ENCODE results near the gene RPS21.

Gene RPS21

DNA sequence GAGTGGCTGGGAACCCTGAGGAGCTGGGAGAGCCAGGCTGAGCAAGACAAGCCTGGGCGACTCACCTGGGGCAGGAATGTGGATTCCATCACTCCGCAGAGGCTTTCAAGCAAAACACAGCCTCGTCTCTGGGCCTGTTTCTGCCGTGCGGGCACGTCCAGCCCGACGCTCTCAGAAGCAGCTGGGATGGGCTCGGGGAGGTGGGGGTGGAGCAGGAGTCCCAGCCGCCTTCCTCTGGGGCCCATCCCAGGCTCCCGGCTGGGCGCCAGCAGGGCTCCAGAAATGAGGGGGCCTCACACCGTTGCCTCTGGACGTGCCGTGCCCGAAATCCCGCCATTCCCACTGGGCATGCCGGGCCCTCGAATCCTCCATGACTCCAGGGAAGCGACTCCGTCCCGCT, 8.7 kb upstream of the RPS21 start (continued):
- TF ChIP-seq TCF4 (CRISPR knock-in tag; IDR thresholded peaks at IDR 0.05; ENCODE audit: borderline replicate concordance) = no peak
- no peak for TF ChIP-seq CSDC2 (CRISPR knock-in tag; IDR thresholded peaks at IDR 0.05)
- TF ChIP-seq ZNF565 (CRISPR knock-in tag; conservative IDR thresholded peaks at IDR 0.05; ENCODE audit: low read depth) = no peak
- no peak for TF ChIP-seq RARB (CRISPR knock-in tag; IDR thresholded peaks at IDR 0.05)
- TF ChIP-seq ZC3H10 (CRISPR knock-in tag; IDR thresholded peaks at IDR 0.05) = no peak

DNA sequence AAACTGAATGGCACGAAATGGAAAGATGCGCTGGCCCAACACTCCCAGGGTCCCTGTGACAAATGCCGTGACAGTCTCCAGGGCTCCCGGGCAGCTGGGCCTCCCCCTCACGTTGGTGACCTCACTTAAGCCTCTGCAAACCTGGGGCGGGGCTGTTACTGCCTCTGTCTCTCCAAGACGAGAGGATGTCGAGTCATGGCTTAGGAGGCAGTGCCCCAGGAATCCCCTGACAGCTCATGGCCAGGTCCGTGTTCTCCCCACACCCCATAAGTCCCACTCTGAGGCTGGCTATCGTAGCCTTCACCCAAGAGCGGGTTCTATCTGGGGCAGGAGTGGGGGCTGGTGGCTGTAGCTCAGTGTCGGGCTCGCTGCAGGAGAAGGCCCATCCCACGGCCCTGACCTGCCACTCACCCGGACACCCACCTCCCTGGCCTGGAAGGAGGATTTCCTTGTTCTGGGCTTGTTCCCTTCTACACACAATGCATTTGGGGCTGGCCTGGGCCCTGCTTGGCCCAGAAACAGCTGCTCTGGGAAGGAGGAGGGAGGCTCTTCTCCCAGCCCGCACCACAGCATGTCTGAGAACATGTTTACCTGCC, 5.6 kb upstream of the RPS21 start:
- ATAC-seq = peak; percentile 14; the same call in 2 of the 3 replicates
- TF ChIP-seq TOX (CRISPR knock-in tag; IDR thresholded peaks at IDR 0.05; ENCODE audit: borderline replicate concordance) = no peak
- TF ChIP-seq ZNF565 (CRISPR knock-in tag; conservative IDR thresholded peaks at IDR 0.05; ENCODE audit: low read depth) = no peak
- TF ChIP-seq, protein P1, sequence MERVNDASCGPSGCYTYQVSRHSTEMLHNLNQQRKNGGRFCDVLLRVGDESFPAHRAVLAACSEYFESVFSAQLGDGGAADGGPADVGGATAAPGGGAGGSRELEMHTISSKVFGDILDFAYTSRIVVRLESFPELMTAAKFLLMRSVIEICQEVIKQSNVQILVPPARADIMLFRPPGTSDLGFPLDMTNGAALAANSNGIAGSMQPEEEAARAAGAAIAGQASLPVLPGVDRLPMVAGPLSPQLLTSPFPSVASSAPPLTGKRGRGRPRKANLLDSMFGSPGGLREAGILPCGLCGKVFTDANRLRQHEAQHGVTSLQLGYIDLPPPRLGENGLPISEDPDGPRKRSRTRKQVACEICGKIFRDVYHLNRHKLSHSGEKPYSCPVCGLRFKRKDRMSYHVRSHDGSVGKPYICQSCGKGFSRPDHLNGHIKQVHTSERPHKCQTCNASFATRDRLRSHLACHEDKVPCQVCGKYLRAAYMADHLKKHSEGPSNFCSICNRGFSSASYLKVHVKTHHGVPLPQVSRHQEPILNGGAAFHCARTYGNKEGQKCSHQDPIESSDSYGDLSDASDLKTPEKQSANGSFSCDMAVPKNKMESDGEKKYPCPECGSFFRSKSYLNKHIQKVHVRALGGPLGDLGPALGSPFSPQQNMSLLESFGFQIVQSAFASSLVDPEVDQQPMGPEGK (CRISPR knock-in tag; IDR thresholded peaks at IDR 0.05; ENCODE audit: borderline replicate concordance) = no peak
- no peak for TF ChIP-seq ISL1 (CRISPR knock-in tag; IDR thresholded peaks at IDR 0.05)
- no peak for TF ChIP-seq OSR1 (CRISPR knock-in tag; IDR thresholded peaks at IDR 0.05)
- TF ChIP-seq ZFP30 (CRISPR knock-in tag; IDR thresholded peaks at IDR 0.05) = no peak
- TF ChIP-seq TCF4 (CRISPR knock-in tag; IDR thresholded peaks at IDR 0.05; ENCODE audit: borderline replicate concordance) = no peak
- no peak for TF ChIP-seq RARB (CRISPR knock-in tag; IDR thresholded peaks at IDR 0.05)
- TF ChIP-seq BACH2 (CRISPR knock-in tag; IDR thresholded peaks at IDR 0.05; ENCODE audit: borderline replicate concordance) = no peak
- TF ChIP-seq, protein P2, sequence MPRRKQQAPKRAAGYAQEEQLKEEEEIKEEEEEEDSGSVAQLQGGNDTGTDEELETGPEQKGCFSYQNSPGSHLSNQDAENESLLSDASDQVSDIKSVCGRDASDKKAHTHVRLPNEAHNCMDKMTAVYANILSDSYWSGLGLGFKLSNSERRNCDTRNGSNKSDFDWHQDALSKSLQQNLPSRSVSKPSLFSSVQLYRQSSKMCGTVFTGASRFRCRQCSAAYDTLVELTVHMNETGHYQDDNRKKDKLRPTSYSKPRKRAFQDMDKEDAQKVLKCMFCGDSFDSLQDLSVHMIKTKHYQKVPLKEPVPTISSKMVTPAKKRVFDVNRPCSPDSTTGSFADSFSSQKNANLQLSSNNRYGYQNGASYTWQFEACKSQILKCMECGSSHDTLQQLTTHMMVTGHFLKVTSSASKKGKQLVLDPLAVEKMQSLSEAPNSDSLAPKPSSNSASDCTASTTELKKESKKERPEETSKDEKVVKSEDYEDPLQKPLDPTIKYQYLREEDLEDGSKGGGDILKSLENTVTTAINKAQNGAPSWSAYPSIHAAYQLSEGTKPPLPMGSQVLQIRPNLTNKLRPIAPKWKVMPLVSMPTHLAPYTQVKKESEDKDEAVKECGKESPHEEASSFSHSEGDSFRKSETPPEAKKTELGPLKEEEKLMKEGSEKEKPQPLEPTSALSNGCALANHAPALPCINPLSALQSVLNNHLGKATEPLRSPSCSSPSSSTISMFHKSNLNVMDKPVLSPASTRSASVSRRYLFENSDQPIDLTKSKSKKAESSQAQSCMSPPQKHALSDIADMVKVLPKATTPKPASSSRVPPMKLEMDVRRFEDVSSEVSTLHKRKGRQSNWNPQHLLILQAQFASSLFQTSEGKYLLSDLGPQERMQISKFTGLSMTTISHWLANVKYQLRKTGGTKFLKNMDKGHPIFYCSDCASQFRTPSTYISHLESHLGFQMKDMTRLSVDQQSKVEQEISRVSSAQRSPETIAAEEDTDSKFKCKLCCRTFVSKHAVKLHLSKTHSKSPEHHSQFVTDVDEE (CRISPR knock-in tag; IDR thresholded peaks at IDR 0.05) = no peak
- no peak for TF ChIP-seq CSDC2 (CRISPR knock-in tag; IDR thresholded peaks at IDR 0.05)
- no peak for TF ChIP-seq ARNTL (CRISPR knock-in tag; IDR thresholded peaks at IDR 0.05; ENCODE audit: borderline replicate concordance, low read depth)
- TF ChIP-seq ZFP3 (CRISPR knock-in tag; IDR thresholded peaks at IDR 0.05) = no peak
- TF ChIP-seq, protein P3, sequence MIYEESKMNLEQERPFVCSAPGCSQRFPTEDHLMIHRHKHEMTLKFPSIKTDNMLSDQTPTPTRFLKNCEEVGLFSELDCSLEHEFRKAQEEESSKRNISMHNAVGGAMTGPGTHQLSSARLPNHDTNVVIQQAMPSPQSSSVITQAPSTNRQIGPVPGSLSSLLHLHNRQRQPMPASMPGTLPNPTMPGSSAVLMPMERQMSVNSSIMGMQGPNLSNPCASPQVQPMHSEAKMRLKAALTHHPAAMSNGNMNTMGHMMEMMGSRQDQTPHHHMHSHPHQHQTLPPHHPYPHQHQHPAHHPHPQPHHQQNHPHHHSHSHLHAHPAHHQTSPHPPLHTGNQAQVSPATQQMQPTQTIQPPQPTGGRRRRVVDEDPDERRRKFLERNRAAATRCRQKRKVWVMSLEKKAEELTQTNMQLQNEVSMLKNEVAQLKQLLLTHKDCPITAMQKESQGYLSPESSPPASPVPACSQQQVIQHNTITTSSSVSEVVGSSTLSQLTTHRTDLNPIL (CRISPR knock-in tag; IDR thresholded peaks at IDR 0.05; ENCODE audit: low read depth) = no peak
- no peak for TF ChIP-seq ZC3H10 (CRISPR knock-in tag; IDR thresholded peaks at IDR 0.05)
- no peak for TF ChIP-seq ESRRG (CRISPR knock-in tag; IDR thresholded peaks at IDR 0.05)
- TF ChIP-seq, protein P4, sequence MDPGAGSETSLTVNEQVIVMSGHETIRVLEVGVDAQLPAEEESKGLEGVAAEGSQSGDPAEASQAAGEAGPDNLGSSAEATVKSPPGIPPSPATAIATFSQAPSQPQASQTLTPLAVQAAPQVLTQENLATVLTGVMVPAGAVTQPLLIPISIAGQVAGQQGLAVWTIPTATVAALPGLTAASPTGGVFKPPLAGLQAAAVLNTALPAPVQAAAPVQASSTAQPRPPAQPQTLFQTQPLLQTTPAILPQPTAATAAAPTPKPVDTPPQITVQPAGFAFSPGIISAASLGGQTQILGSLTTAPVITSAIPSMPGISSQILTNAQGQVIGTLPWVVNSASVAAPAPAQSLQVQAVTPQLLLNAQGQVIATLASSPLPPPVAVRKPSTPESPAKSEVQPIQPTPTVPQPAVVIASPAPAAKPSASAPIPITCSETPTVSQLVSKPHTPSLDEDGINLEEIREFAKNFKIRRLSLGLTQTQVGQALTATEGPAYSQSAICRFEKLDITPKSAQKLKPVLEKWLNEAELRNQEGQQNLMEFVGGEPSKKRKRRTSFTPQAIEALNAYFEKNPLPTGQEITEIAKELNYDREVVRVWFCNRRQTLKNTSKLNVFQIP (CRISPR knock-in tag; IDR thresholded peaks at IDR 0.05; ENCODE audit: borderline replicate concordance, low read depth) = no peak
- no peak for TF ChIP-seq ZNF70 (CRISPR knock-in tag; IDR thresholded peaks at IDR 0.05)

DNA sequence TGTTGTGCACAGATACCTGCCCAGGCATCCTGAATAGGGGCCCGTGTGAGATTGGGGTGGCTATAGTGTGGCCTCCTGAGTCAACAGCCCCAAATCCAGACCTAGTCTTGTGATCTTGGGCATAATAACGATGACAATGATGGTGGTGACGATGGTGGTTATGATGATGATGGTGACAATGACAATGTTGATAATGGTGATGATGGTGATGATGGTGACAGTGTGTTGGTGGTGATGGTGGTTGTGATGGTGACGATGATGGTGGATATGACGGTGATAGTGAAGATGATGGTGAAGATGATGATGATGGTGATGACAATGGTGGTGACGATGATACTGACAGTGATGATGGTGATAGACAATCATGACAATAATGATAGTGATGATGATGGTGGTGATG, 5.1 kb upstream of the RPS21 start:
- TF ChIP-seq ZFP3 (CRISPR knock-in tag; IDR thresholded peaks at IDR 0.05) = no peak
- TF ChIP-seq, protein P3 (CRISPR knock-in tag; IDR thresholded peaks at IDR 0.05; ENCODE audit: low read depth) = no peak
- no peak for TF ChIP-seq CSDC2 (CRISPR knock-in tag; IDR thresholded peaks at IDR 0.05)
- TF ChIP-seq ZNF8 (CRISPR knock-in tag; IDR thresholded peaks at IDR 0.05) = no peak
- no peak for TF ChIP-seq GLIS3 (CRISPR knock-in tag; IDR thresholded peaks at IDR 0.05)
- TF ChIP-seq TOX (CRISPR knock-in tag; IDR thresholded peaks at IDR 0.05; ENCODE audit: borderline replicate concordance) = no peak
- TF ChIP-seq ZNF70 (CRISPR knock-in tag; IDR thresholded peaks at IDR 0.05) = no peak
- TF ChIP-seq ZFP30 (CRISPR knock-in tag; IDR thresholded peaks at IDR 0.05) = no peak
- TF ChIP-seq, protein P5, sequence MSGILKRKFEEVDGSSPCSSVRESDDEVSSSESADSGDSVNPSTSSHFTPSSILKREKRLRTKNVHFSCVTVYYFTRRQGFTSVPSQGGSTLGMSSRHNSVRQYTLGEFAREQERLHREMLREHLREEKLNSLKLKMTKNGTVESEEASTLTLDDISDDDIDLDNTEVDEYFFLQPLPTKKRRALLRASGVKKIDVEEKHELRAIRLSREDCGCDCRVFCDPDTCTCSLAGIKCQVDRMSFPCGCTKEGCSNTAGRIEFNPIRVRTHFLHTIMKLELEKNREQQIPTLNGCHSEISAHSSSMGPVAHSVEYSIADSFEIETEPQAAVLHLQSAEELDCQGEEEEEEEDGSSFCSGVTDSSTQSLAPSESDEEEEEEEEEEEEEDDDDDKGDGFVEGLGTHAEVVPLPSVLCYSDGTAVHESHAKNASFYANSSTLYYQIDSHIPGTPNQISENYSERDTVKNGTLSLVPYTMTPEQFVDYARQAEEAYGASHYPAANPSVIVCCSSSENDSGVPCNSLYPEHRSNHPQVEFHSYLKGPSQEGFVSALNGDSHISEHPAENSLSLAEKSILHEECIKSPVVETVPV (CRISPR knock-in tag; IDR thresholded peaks at IDR 0.05) = no peak
- no peak for TF ChIP-seq OSR1 (CRISPR knock-in tag; IDR thresholded peaks at IDR 0.05)
- TF ChIP-seq, protein P4 (CRISPR knock-in tag; IDR thresholded peaks at IDR 0.05; ENCODE audit: borderline replicate concordance, low read depth) = no peak
- no peak for TF ChIP-seq RARB (CRISPR knock-in tag; IDR thresholded peaks at IDR 0.05)
- TF ChIP-seq, protein P1 (CRISPR knock-in tag; IDR thresholded peaks at IDR 0.05; ENCODE audit: borderline replicate concordance) = no peak
- ATAC-seq = no peak

All from SK-N-SH treated with all-trans-retinoic acid at 6 μM for 48 hours (cell line).